Vagina (tissue), 2 donors: ENCODE measurements around the gene PTPRN2.

Experiments
- CTCF ChIP-seq, 3 experiments: fragments of 450-650 bp in 2 of 3; fragments of 200-600 bp in 1 of 3; sonication (generic) in 1 of 3; IDR thresholded peaks; one replicate each; pipeline ENCODE4 v1.5.1; 2017 to 2019; ENCODE audit warnings: antibody characterized with exemption in 3 of 3, mild to moderate bottlenecking in 2 of 3, moderate library complexity in 2 of 3
- POLR2A ChIP-seq, 2 donors: fragments of 450-650 bp; IDR thresholded peaks; one replicate each; pipeline ENCODE4 v1.6.1; 2017; ENCODE audit warnings: antibody characterized with exemption in 2 of 2, mild to moderate bottlenecking in 2 of 2, moderate library complexity in 2 of 2
- POLR2AphosphoS5 ChIP-seq, 2 donors: sonication (generic); formaldehyde crosslinking; IDR thresholded peaks; one replicate each; pipeline ENCODE4 v1.9.0; 2017; ENCODE audit warnings: antibody characterized with exemption in 2 of 2, mild to moderate bottlenecking in 2 of 2, low read depth in 1 of 2; ENCODE audit not compliant: insufficient read depth in 1 of 2

- TF ChIP-seq CTCF (IDR thresholded peaks at IDR 0.05) (no peak), POLR2A (IDR thresholded peaks at IDR 0.05) (no peak), POLR2AphosphoS5 (IDR thresholded peaks at IDR 0.05; ENCODE audit: insufficient read depth in 1 of 2, low read depth in 1 of 2) (no peak)
Measured at GRCh38 chr7:157564517-157565177, 1023.0 kb downstream of the PTPRN2 start.
